SKM-1 (cell line): ENCODE data around the gene CDKAL1.

Experiments used
- DNase-seq: peaks from one replicate; lab custom pipeline; 2025; ENCODE audit not compliant: unreplicated experiment; lab: John Stamatoyannopoulos, UW

Gene CDKAL1

GRCh38 chr6:21265034-21265729, 730.9 kb downstream of the CDKAL1 start:
- no peak for DNase-seq

DNA sequence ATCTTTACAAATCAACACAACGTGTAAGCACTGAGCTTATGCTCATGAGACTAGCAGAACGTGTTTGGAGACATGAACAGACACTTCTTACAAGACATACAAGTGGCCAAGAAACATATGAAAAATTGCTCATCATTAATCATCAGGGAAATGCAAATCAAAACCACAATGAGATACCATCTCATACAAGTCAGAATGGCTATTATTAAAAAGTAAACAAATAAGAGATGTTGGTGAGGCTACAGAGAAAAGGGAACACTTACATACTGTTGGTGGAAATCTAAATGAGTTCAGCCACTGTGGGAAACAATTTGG, 731.4 kb downstream of the CDKAL1 start:
- no peak for DNase-seq

DNA sequence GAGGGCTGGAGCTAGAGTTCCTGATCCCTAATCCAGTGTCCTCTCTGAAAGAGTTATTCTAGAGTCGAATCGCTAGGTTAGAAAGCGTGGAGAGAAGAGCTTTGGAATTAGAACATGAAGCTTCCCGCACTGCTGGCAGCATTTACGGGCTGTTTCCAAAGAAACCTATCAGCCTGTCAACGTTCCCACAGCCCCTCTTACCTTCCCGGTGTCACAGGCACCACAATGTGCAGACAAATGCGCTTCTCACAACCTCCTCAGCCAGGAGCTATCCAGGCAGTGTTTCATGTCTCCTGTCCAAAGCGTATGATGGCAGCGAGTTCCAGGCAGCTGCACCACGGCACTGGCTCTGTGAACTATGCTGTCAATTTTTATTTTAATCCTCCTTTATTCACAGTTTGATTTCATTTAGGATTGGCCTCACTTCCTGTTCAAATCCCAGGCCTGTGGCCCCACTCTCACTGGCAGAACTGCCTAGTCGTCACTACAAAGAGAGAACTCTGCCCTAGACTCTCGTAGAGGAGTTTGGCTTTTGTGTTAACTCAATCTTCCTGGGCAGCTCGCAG, 736.5 kb downstream of the CDKAL1 start:
- no peak for DNase-seq

DNA sequence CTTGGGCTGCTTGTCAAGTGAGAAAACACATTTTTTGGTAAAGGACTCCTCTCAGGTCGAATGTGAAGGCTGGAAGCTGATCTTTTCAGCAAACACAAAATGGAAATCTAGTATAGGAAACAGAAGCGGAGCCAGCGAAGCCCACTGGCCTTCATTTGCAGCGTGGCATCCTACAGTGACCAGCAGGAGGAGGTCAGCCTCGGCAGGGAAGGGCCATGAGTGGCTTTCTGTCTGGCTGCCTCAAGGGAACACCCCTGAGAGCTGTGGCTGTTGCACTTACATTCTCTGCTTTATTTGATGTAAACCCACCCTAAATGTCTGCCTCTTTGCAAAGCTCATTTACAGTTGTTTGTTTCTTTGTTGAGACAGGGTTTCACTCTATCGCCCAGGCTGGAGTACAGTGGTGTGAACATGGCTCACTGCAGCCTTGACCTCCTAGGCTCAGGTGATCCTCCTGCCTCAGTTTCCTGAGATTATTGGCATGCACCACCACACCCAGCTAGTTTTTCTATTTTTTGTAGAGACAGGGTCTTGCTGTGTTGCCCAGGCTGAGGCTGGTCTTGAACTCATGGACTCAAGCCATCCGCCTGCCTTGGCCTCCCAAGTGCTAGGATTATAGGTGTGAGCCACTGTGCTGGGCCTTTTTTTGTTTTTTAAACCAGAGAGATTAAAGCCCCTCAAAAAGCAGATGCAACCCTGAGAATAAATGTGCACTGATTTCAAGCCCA, 737.3 kb downstream of the CDKAL1 start:
- DNase-seq = no peak

DNA sequence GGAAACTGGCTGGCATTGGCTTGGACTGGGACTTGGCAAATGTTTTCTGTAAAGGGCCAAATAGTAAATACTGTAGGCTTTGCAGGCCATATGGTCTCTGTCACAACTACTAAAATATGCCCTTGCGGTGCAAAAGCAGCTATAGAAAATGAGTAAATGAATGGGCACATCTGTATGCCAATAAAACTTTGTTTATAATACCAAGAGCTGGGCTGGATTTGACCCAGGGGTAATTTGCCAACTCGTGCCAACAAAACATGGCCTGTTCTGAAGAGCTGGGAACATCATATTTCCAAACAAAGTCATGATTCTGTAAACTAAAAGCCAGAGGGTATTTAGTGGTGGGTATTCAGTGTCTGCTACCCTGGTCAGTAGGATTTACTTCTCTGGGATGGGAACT, 739.2 kb downstream of the CDKAL1 start:
- no peak for DNase-seq

DNA sequence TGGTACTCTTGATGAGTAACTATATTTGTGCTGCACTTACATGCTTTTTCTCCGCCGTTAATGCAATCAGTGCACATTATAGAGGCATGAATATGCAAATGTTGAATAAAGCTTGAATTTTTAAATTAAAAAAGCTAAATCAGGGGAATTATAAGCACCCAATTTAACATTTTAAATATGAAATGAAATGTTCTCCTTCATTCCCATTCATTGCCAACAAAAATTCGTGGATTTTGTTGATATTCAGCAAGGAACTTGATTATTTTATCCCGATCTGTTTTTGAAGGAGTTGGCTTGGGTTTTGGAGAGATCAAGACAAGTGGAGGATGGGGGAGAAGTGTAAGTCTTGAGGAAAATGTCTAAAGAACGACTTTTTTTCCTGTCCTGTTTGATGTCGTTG, 740.6 kb downstream of the CDKAL1 start:
- no peak for DNase-seq

- no peak for DNase-seq
Observed at GRCh38 chr6:21277601-21278374, 743.5 kb downstream of the CDKAL1 start.

GRCh38 chr6:21278375-21278745, 744.1 kb downstream of the CDKAL1 start:
- DNase-seq = no peak

DNA sequence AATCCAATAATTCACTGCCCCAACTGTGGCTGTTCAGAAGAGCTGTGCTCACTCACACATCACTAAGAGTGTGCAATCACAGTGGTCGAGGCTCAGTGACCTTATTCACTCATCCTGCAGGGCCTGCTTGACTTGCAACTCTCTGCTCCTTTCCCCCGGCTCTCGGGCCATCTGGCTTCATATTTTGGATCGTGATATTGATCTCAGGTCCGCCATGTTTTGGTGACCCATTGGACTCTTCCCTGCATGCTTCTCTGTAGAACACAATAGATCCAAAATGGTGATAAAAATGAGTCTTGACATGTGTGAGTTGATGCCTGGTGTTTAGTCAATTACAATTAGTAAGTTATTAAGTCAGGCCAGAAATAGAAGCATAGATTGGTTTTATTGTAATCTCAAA, 745.4 kb downstream of the CDKAL1 start:
- DNase-seq = no peak

DNA sequence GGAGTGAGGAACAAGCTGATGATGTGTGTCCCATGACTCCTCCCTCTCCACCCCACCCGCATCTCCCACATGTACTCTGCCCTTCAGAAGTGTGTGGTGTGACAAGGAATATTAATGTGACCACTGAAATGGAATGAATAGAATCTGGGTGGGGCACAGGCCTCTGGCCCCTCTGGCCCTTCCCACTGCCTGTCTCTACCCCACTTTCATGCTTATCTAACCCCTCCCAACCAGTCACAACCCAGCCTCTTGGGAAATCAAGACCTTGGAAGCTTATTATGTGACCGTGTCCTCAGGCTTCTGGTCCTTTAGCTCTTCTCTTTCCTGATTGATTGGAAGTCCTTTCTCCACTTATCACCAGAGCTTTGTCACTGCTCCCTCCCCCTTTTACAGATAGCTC, 747.1 kb downstream of the CDKAL1 start:
- DNase-seq = no peak
